ENCODE data around the gene PLPP2.

The PLPP2 gene

DNA sequence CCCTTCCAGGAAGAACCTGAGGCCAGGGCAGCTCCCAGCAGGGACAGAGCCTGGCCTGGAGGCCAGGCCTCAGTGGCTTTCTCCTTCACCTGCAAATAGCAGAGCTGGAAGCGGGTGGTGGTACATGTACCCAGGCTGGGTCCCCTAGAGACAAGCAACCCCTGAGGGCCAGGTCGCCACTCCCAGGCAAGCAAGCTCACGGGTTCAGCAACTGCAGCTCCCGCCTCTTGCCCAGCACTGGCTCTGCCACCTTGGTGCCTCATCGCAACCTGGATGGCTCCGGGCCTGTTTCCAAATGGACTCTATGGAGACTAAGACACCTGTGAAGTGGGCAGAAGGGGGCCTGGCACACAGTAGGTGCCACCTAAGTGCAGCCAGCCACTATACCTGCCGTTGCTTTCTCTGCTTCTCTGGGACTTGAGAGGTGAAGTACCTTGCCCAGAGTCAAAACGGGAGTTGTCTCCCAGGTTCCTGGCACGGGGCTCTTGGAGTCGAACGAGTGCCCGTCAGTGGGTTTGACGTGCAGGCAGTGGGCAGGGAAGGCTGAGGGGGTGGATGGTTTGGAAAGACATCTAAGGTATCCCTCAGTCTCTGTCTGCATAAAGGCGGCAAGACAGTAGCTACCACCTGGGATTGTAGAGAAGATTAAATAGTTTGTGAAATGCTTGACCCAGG lies 2.4 kb upstream of the PLPP2 start:
- H3K4me3 ChIP-seq (replicated peaks in 1 of 2; ENCODE audit: low read depth in 2 of 2, low read length in 2 of 2) = no peak overlapping the region
- DNase-seq (ENCODE audit: low read depth in 2 of 2) = no peak
- TF ChIP-seq, protein P1, sequence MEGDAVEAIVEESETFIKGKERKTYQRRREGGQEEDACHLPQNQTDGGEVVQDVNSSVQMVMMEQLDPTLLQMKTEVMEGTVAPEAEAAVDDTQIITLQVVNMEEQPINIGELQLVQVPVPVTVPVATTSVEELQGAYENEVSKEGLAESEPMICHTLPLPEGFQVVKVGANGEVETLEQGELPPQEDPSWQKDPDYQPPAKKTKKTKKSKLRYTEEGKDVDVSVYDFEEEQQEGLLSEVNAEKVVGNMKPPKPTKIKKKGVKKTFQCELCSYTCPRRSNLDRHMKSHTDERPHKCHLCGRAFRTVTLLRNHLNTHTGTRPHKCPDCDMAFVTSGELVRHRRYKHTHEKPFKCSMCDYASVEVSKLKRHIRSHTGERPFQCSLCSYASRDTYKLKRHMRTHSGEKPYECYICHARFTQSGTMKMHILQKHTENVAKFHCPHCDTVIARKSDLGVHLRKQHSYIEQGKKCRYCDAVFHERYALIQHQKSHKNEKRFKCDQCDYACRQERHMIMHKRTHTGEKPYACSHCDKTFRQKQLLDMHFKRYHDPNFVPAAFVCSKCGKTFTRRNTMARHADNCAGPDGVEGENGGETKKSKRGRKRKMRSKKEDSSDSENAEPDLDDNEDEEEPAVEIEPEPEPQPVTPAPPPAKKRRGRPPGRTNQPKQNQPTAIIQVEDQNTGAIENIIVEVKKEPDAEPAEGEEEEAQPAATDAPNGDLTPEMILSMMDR (IDR thresholded peaks at IDR 0.05; ENCODE audit: low read depth, low read length) = no peak

- TF ChIP-seq, protein P1 (IDR thresholded peaks at IDR 0.05; ENCODE audit: low read depth, low read length) = no peak
- no peak for DNase-seq (ENCODE audit: low read depth in 2 of 2)
- H3K4me3 ChIP-seq (replicated peaks in 1 of 2; ENCODE audit: low read depth in 2 of 2, low read length in 2 of 2) = no peak overlapping the region
Observed at GRCh38 chr19:292951-293350, 1.7 kb upstream of the PLPP2 start.

DNA sequence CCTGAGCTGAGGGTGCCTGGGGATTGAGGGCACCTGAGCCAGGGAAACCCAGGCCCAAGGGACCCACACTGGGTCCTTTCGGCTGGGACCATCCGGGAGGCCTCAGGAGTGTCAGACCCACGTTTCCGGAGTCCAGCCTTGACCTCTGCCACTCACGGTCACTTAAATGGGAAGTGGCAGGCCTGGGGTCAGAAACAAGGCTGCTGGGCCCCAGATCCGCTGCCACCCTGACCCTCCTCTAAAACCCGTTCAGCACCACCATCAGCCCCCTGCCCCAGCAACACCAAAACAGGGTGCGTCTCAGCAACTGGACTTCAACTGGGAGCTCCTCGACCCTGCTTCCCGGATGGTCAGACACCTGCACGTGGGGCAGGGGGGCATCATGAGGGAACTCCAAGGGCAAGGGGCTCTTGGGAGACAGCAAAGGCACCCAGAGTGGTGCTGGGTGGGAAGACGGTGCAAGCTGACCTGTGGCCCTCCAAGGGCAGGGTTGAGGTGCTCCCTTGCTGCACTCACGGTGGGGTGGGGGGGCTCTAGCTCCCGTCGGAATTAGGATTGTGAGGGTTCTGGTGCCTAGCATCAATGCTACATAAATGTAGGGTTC lies 1.2 kb upstream of the PLPP2 start:
- DNase-seq (ENCODE audit: low read depth in 2 of 2) = no peak
- H3K4me3 ChIP-seq (replicated peaks in 1 of 2; ENCODE audit: low read depth in 2 of 2, low read length in 2 of 2) = no peak overlapping the region
- TF ChIP-seq, protein P1 (IDR thresholded peaks at IDR 0.05; ENCODE audit: low read depth, low read length) = no peak

GRCh38 chr19:291561-292280 lies 518 bp upstream of the PLPP2 start:
- H3K4me3 ChIP-seq (replicated peaks in 1 of 2; ENCODE audit: low read depth in 2 of 2, low read length in 2 of 2) = no peak overlapping the region
- TF ChIP-seq, protein P1 (IDR thresholded peaks at IDR 0.05; ENCODE audit: low read depth, low read length) = no peak
- DNase-seq (ENCODE audit: low read depth in 2 of 2) = no peak

DNA sequence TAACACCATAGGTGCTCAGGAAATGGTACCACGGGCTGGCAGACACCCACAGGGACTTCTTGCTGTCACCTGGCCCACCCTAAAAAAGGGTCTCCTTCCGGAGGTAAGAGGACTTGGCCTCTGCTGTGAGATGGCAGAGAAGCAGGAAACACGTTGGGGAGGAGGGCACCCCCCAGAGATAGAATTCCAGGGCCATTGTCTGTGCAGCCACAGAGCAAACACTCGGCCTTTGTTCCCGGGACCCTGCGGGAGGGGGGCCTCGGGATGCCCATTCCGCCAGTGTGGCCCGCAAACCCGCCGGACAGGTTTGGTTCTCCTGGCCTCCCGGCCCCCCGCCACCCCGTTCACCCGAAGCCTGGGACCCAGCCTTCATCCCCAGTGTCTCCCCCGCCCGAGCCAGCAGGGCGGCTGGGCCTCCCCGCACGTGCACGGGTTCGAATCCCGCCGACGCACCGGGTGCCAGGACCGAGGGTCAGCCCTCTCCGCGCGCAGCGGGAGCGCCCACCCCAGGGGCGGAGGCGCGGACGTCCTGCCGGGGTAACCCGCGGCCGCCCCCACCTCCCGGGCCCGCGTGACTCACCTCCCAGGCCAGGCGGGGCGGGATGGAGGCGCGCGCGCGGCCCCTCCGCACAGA lies 714 bp downstream of the PLPP2 start:
- DNase-seq (ENCODE audit: low read depth in 2 of 2) = no peak
- TF ChIP-seq, protein P1 (IDR thresholded peaks at IDR 0.05; ENCODE audit: low read depth, low read length) = no peak
- peak overlapping the region in 1 of 2 donors; percentile 3 for H3K4me3 ChIP-seq (replicated peaks in 1 of 2; ENCODE audit: low read depth in 2 of 2, low read length in 2 of 2)

DNA sequence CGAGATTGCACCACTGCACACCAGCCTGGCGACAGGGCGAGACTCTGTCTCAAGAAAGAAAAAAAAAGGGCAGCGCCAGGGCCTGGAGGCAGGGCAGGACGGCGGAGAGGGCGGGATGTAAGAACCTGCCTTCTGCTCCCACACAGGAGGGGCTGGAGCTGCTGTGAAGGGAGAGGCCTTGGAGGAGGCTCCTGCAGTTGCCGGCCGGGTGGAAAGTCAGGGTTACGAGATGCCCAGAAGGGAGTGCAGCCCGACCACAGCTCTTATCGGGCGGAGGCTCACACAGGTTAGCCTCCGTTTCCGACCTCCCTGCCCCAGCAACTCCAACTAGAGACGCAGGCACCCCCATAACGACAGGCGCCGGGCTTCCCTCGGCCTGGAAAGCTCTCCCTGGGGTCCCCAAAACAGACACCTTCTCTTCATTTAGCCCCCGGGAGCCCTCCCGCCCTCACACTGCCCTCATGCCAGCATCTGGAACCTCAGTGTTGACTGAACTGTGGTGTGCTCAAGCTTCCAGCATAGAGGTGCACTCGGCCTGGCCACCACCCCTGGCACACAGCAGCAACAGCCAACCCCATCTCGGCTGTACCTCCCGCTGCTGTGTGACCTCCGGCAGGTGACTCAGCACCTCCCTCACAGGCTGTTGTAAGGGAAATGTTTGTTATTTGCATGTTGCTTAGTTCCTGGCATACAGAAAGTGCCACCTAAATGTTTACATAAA lies 1.4 kb downstream of the PLPP2 start:
- DNase-seq (ENCODE audit: low read depth in 2 of 2) = peak in 1 of 2 donors; percentile 58
- TF ChIP-seq, protein P1 (IDR thresholded peaks at IDR 0.05; ENCODE audit: low read depth, low read length) = no peak
- no peak overlapping the region for H3K4me3 ChIP-seq (replicated peaks in 1 of 2; ENCODE audit: low read depth in 2 of 2, low read length in 2 of 2)

Measured in cardiac fibroblast (primary cell).